HepG2 (cell line): ENCODE results near the gene ERF.

Experiments
- FOXM1 ChIP-seq: sonication (generic); formaldehyde crosslinking; IDR thresholded peaks from 2 replicates; pipeline ENCODE4 v1.5.0; 2020; ENCODE audit warnings: missing genetic modification reagents
- POLR2AphosphoS2 ChIP-seq: IDR thresholded peaks from 2 replicates; pipeline ENCODE4 v1.6.1; 2011; ENCODE audit warnings: low read depth, low read length, improper control_type of control experiment

- no peak for TF ChIP-seq FOXM1 (CRISPR knock-in tag)
- no peak for TF ChIP-seq POLR2AphosphoS2
Measured at GRCh38 chr19:42272989-42273406, 18.1 kb upstream of the ERF start.
